OCI-LY7 (cell line): ENCODE data around the gene CYP11A1. TPM values are rescaled to one million over a fixed set of nuclear protein-coding genes. Genes with fewer than 3 reads are reported as not detected.

Experiments used
- BruUV-seq: library from RNA; stranded (reverse); fragments of 400-500 nt; replicated peaks from 2 replicates; lab custom pipeline; 2021; lab: Mats Ljungman, UMichigan
- CTCF ChIA-PET: fragments of 300-600 bp; sonication (Branson Sonifier 250); formaldehyde crosslinking; loops from one replicate; lab custom pipeline; 2022; ENCODE audit warnings: antibody characterized with exemption; ENCODE audit not compliant: unreplicated experiment; lab: Charles Lee
- POLR2A ChIA-PET: fragments of 300-600 bp; sonication (Branson Sonifier 250); formaldehyde crosslinking; loops from one replicate; lab custom pipeline; 2022; ENCODE audit warnings: antibody characterized with exemption; lab: Charles Lee
- DNase-seq: peaks from one replicate; pipeline ENCODE4 v3.0.0-alpha.2; 2015; ENCODE audit warnings: low spot score
- H2AFZ ChIP-seq: fragments of 200-600 bp; sonication (generic), shearing (Covaris generic); 2 replicates; pipeline ENCODE4 v1.6.1; 2014; ENCODE audit warnings: mild to moderate bottlenecking, antibody characterized with exemption, low read length, moderate library complexity
- H3K27ac ChIP-seq: fragments of 200-600 bp; sonication (generic); 2 replicates; pipeline ENCODE4 v1.5.1; 2014; ENCODE audit warnings: mixed run types, low read depth, mild to moderate bottlenecking, moderate library complexity, low read length, inconsistent platforms; ENCODE audit not compliant: poor library complexity, severe bottlenecking
- H3K36me3 ChIP-seq: fragments of 200-600 bp; sonication (generic); 2 replicates; pipeline ENCODE4 v1.6.1; 2014; ENCODE audit warnings: mild to moderate bottlenecking, antibody characterized with exemption, low read length, moderate library complexity, mixed read lengths; ENCODE audit not compliant: insufficient read depth
- H3K4me1 ChIP-seq: fragments of 200-600 bp; sonication (generic); 2 replicates; pipeline ENCODE4 v1.5.1; 2014; ENCODE audit warnings: mild to moderate bottlenecking, low read length; ENCODE audit not compliant: insufficient read depth, poor library complexity, severe bottlenecking
- H3K4me2 ChIP-seq: fragments of 200-600 bp; sonication (generic); 2 replicates; pipeline ENCODE4 v1.6.1; 2014; ENCODE audit warnings: mild to moderate bottlenecking, low read length
- H3K4me3 ChIP-seq: fragments of 200-600 bp; sonication (generic); 2 replicates; pipeline ENCODE4 v1.5.1; 2014; ENCODE audit warnings: mild to moderate bottlenecking, low read depth, low read length; ENCODE audit not compliant: poor library complexity, severe bottlenecking
- H3K79me2 ChIP-seq: fragments of 200-600 bp; sonication (generic); 2 replicates; pipeline ENCODE4 v1.6.1; 2016; ENCODE audit warnings: low read depth, mild to moderate bottlenecking, low read length, moderate library complexity, mixed read lengths; ENCODE audit not compliant: insufficient read depth
- H3K9me2 ChIP-seq: fragments of 200-600 bp; sonication (generic); 2 replicates; pipeline ENCODE4 v1.6.1; 2016; ENCODE audit warnings: mild to moderate bottlenecking, low read length, mixed read lengths; ENCODE audit not compliant: insufficient read depth
- H3K9me3 ChIP-seq: fragments of 200-600 bp; sonication (generic); 2 replicates; pipeline ENCODE4 v1.6.1; 2014; ENCODE audit warnings: mild to moderate bottlenecking, mixed run types, low read length, mixed read lengths
- H4K20me1 ChIP-seq: fragments of 200-600 bp; sonication (generic); 2 replicates; pipeline ENCODE4 v1.6.1; 2014; ENCODE audit warnings: mild to moderate bottlenecking, antibody characterized with exemption, low read length, moderate library complexity, mixed read lengths; ENCODE audit not compliant: insufficient read depth
- EZH2phosphoT487 ChIP-seq: fragments of 200-600 bp; sonication (generic); IDR thresholded peaks from 2 replicates; pipeline ENCODE4 v1.6.1; 2018; ENCODE audit warnings: low read depth, borderline replicate concordance, mild to moderate bottlenecking, mixed run types, antibody characterized with exemption, low read length, moderate library complexity, mixed read lengths
- intact Hi-C: fragments of 100-400 bp; cut with micrococcal nuclease; formaldehyde crosslinking; loops from one replicate; pipeline ENCODE4 v1.10.0; 2022; ENCODE audit not compliant: unreplicated experiment
- total RNA-seq, 2 experiments: library from RNA; depleted of rRNA in 1 of 2; stranded (reverse); fragments of >200 nt in 1 of 2; shearing (Covaris generic) in 1 of 2; gene quantifications; 2 replicates each; pipeline ENCODE4 v1.2.3, GENCODE V29; 2014 to 2022
- TF ChIP-seq, protein P1 (sequence below): fragments of 200-600 bp; sonication (generic); conservative IDR thresholded peaks from 2 replicates; pipeline ENCODE4 v1.5.1; 2014; ENCODE audit warnings: mild to moderate bottlenecking, antibody characterized with exemption, low read length, moderate library complexity, mixed read lengths

The CYP11A1 gene
- total RNA-seq, 2 experiments from 2014 or later, result not detected

GRCh38 chr15:74385733-74386132, 18.3 kb upstream of the CYP11A1 start:
- H3K27ac ChIP-seq, result no peak overlapping the region

DNA sequence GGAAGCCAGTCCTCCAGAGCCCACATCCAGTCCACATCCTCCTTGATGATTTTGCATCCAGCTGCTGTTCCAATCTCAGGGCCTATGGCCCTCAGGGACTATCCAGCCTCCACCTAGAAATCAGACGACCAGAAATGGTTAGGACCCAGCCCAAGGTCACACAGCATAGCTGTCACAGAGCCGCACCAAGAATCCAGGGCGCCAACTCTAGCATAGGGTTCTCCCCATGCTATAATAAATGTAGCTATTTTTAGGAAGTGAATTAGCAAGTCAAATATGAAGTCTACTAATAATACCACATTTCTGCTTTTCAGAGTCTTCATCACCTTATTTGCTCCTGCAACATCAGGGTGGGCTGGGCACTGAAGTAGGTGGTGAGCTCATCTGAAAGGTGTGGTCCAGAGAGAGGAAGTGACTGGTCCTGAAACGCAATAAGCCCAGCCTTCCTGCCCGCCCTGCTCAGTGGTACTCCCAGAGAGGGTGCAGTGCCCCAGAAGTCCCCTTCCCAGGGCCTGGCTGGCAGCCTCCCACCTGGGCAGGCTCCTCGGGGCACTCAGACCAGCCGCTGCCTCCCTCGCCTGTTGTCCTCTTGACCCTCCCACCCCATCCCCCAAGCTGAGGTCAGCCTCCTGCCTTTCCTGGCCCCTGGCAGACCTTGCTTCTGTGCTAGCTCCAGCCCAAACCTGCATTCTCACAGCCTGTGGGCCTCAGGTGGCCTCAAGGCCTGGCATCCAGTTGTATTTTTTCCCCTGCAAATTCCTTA, 17.6 kb upstream of the CYP11A1 start:
- Histone ChIP-seq H3K27ac (peak overlapping the region; percentile 50), H3K9me2 (no peaks in the 10 kb centered on the region), H3K9me3 (no peaks in the 10 kb centered on the region), H3K36me3 (no peaks in the 10 kb centered on the region), H3K4me3 (no peak overlapping the region), H2AFZ (no peak overlapping the region), H3K4me2 (peak overlapping the region; percentile 55), H3K79me2 (no peaks in the 10 kb centered on the region), H3K4me1 (peaks cover 55% of the 10 kb centered on the region), H4K20me1 (no peaks in the 10 kb centered on the region)
- TF ChIP-seq, protein P1, sequence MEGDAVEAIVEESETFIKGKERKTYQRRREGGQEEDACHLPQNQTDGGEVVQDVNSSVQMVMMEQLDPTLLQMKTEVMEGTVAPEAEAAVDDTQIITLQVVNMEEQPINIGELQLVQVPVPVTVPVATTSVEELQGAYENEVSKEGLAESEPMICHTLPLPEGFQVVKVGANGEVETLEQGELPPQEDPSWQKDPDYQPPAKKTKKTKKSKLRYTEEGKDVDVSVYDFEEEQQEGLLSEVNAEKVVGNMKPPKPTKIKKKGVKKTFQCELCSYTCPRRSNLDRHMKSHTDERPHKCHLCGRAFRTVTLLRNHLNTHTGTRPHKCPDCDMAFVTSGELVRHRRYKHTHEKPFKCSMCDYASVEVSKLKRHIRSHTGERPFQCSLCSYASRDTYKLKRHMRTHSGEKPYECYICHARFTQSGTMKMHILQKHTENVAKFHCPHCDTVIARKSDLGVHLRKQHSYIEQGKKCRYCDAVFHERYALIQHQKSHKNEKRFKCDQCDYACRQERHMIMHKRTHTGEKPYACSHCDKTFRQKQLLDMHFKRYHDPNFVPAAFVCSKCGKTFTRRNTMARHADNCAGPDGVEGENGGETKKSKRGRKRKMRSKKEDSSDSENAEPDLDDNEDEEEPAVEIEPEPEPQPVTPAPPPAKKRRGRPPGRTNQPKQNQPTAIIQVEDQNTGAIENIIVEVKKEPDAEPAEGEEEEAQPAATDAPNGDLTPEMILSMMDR, result no peak
- TF ChIP-seq EZH2phosphoT487, result no peak
- BruUV-seq, result no TSS peak
- CTCF ChIA-PET, result interaction anchor here (1.0 to 1.8 kb wide), 7 partner anchors 9 to 55 kb away, joined by 3 to 7 read pairs (median 3); no protein-coding TSS in a partner anchor
- intact Hi-C loops, result no loop called here
- peak; percentile 56 for DNase-seq
- POLR2A ChIA-PET, result interaction anchor here (0.5 to 1.7 kb wide), 8 partner anchors 12 to 84 kb away, joined by 3 to 7 read pairs (median 4); no protein-coding TSS in a partner anchor

More at GRCh38 chr15:74385733-74386132, 18.3 kb upstream of the CYP11A1 start:
- no peak overlapping the region for H2AFZ ChIP-seq
- H4K20me1 ChIP-seq, result no peaks in the 10 kb centered on the region
- CTCF ChIA-PET, result interaction anchor here (1.0 to 1.8 kb wide), 5 partner anchors 10 to 54 kb away, joined by 3 to 7 read pairs (median 3); no protein-coding TSS in a partner anchor
- no peaks in the 10 kb centered on the region for H3K9me3 ChIP-seq
- H3K4me2 ChIP-seq, result peak overlapping the region; percentile 55
- intact Hi-C loops, result no loop called here
- H3K9me2 ChIP-seq, result no peaks in the 10 kb centered on the region
- POLR2A ChIA-PET, result interaction anchor here (1.4 to 1.7 kb wide), 3 partner anchors 11 to 56 kb away, joined by 5 to 7 read pairs (median 7); no protein-coding TSS in a partner anchor
- peaks cover 55% of the 10 kb centered on the region for H3K4me1 ChIP-seq
- DNase-seq, result no peak
- TF ChIP-seq, protein P1, result no peak
- TF ChIP-seq EZH2phosphoT487, result no peak
- no peaks in the 10 kb centered on the region for H3K36me3 ChIP-seq
- no peaks in the 10 kb centered on the region for H3K79me2 ChIP-seq
- BruUV-seq, result no TSS peak
- no peak overlapping the region for H3K4me3 ChIP-seq
